Heart left ventricle (tissue), 16 donors: Measurements from ENCODE around the gene RHAG. TPM values are rescaled to one million over a fixed set of nuclear protein-coding genes. Genes with fewer than 3 reads are reported as not detected.

Source experiments
- ATAC-seq, 4 donors: fragments of 200-7000 bp; cut with Tn5 transposase; one replicate each; pipeline ENCODE4 v1.9.1; 2020 to 2022; ENCODE audit warnings: moderate library complexity in 4 of 4, mild to moderate bottlenecking in 3 of 4, moderate number of reproducible peaks in 1 of 4
- DNase-seq, 5 donors: peaks; one replicate each; pipeline ENCODE4 v3.0.0-alpha.2; 2020
- H3K27ac ChIP-seq, 12 donors: fragments of 200-600 bp; sonication (generic) in 4 of 12; one replicate each; pipeline versions ENCODE4 v1.5.0 to v1.8.0; 2016 to 2022; ENCODE audit warnings: mild to moderate bottlenecking in 2 of 12
- H3K27me3 ChIP-seq, 9 donors: fragments of 200-600 bp; sonication (generic) in 2 of 9; one replicate each; pipeline versions ENCODE4 v1.5.1 to v1.8.0; 2016 to 2022; ENCODE audit warnings: mild to moderate bottlenecking in 3 of 9
- H3K36me3 ChIP-seq, 9 donors: fragments of 200-600 bp; sonication (generic) in 2 of 9; one replicate each; pipeline versions ENCODE4 v1.5.0 to v1.8.0; 2018 to 2022; ENCODE audit warnings: mild to moderate bottlenecking in 2 of 9
- H3K4me1 ChIP-seq, 12 donors: fragments of 200-600 bp; sonication (generic) in 4 of 12; one replicate each; pipeline versions ENCODE4 v1.5.0 to v1.8.0; 2016 to 2022; ENCODE audit warnings: mild to moderate bottlenecking in 3 of 12
- H3K4me3 ChIP-seq, 12 donors: fragments of 200-600 bp; sonication (generic) in 4 of 12; one replicate each; pipeline versions ENCODE4 v1.5.0 to v1.8.0; 2017 to 2022; ENCODE audit warnings: mild to moderate bottlenecking in 9 of 12, moderate library complexity in 4 of 12
- H3K9me3 ChIP-seq, 12 donors: fragments of 200-600 bp; sonication (generic) in 4 of 12; one replicate each; pipeline versions ENCODE4 v1.5.0 to v1.8.0; 2016 to 2022; ENCODE audit warnings: mild to moderate bottlenecking in 1 of 12
- POLR2A ChIP-seq, 2 donors: fragments of 450-650 bp; IDR thresholded peaks; one replicate each; pipeline ENCODE4 v1.6.1; 2017; ENCODE audit warnings: antibody characterized with exemption in 2 of 2, mild to moderate bottlenecking in 2 of 2, moderate library complexity in 2 of 2
- WGBS, 4 donors: extraction: QIAGEN DNeasy Blood & Tissue Kit in 2 of 4; methylation state at CpG; one replicate each; pipeline versions ENCODE4 v1.1.5 to v1.1.7; 2013 to 2018; 5-methylcytosine and 5-hydroxymethylcytosine counted together
- intact Hi-C, 10 donors: fragments of 100-400 bp; cut with DNase I; formaldehyde crosslinking; loops; one replicate each; pipeline versions ENCODE4 v1.11.1 to v1.14.2; 2022
- polyA plus RNA-seq, 2 donors: library from polyadenylated mRNA; stranded (reverse); fragments of 200-250 nt; gene quantifications; one replicate each; pipeline ENCODE4 v1.2.3, GENCODE V29; 2013
- total RNA-seq, 9 donors: library from RNA; depleted of rRNA in 2 of 9; stranded (reverse); fragments of >200 nt in 2 of 9; fragmentation: NEBNext Ultra II Directional in 3 of 9; extraction: Animal tissue kit (Norgen Biotek cat#: 25700) in 3 of 9; gene quantifications; one replicate each; pipeline versions ENCODE4 v1.1.0 to v1.2.4, GENCODE V29; 2016 to 2023
- TF ChIP-seq, protein P1 (sequence below), 12 donors: fragments of 200-600 bp; sonication (generic) in 4 of 12; IDR thresholded peaks; one replicate each; pipeline versions ENCODE4 v1.5.0 to v1.8.0; 2018 to 2022; ENCODE audit warnings: antibody characterized with exemption in 12 of 12, mild to moderate bottlenecking in 5 of 12
- donor health status: ischemic (EF 13 %, LVEDD 7.1; RV severe dilation, severe dysfunction).
- donor health status: healthy with polysubstance abuse.
- donor health status: DM: no; HTN: yes; CAD: no.
- donor health status: DM: no; HTN: no; CAD: no.
- donor health status: ischemic (EF 25% LVEDD 6.9; RV normal size, moderate dysfunction).
- donor health status: ischemic (EF 25% LVEDD 5.7; RV mildly dilated, moderate dysfunction).
- donor health status: healthy.
- donor health status: DM: yes; HTN: yes; CAD: no.
- donor health status: ischemic (EF 35%, LVEDD 5.7; RV mildly dilated, moderate dysfunction).
- donor health status: nonischemic (EF 11% LVEDD 7.7; RV severe dilation, severe dysfunction).
- donor health status: DM: yes; HTN: yes; CAD: no.
- donor health status: PGD.
- donor health status: ischemic (EF 29% LVEDD 5.4; RV normal size, mild dysfunction).
- donor health status: nonischemic (EF 23%, LVEDD 6.1; RV moderate dilation, normal function).

The RHAG gene
- total and polyA plus RNA-seq, 11 donors, result 0.16 to 2.6 (median 0.44) TPM; not detected in 4

DNA sequence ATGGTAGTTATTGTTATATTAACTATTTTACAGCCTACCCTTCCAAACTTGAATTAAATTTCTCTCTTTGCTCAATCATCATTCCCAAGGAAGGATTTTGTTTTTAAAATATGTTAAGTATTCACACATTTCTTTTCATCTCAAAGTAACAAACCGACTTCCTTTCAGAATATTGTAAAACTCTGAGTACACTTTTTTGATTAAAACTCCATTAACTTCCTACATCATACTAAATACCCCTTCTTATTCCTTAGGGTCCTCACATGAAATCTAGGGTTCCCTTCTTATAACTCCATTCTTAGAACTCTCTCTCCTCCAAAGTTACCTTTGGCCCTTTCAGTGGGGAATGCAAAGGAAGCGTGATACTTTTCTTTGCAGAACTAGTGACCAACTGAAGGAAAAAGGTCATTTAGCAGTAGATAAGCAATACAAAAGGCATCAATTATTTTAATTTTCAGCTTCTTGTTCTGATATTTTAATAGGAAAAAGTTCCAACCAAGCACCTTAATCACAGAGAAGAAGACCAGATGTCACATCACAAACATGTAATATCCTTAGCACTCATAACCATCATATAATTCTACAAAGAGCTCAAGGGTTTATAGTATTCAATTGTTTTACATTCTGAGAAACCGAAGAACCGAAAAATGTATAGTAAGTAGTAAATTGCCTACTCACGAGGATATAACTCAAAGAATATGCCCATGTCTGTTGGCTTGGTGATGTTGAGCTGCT lies 494 bp downstream of the RHAG start:
- 80 to 86% (median 84%) methylated on average over 5 of the region's 5 CpGs for WGBS, 4 donors
- Histone ChIP-seq H3K36me3 (no peaks in the 10 kb centered on the region), H3K27me3 (no peaks in the 10 kb centered on the region), H3K4me3 (no peak overlapping the region), H3K9me3 (no peaks in the 10 kb centered on the region), H3K27ac (no peak overlapping the region), H3K4me1 (no peaks in the 10 kb centered on the region)
- intact Hi-C loops, result loop anchor here in 1 of 10 donors (10.0 kb wide), 1 partner anchor 209 kb away; no protein-coding TSS in a partner anchor
- no peak for TF ChIP-seq POLR2A (IDR thresholded peaks at IDR 0.05)
- TF ChIP-seq, protein P1, sequence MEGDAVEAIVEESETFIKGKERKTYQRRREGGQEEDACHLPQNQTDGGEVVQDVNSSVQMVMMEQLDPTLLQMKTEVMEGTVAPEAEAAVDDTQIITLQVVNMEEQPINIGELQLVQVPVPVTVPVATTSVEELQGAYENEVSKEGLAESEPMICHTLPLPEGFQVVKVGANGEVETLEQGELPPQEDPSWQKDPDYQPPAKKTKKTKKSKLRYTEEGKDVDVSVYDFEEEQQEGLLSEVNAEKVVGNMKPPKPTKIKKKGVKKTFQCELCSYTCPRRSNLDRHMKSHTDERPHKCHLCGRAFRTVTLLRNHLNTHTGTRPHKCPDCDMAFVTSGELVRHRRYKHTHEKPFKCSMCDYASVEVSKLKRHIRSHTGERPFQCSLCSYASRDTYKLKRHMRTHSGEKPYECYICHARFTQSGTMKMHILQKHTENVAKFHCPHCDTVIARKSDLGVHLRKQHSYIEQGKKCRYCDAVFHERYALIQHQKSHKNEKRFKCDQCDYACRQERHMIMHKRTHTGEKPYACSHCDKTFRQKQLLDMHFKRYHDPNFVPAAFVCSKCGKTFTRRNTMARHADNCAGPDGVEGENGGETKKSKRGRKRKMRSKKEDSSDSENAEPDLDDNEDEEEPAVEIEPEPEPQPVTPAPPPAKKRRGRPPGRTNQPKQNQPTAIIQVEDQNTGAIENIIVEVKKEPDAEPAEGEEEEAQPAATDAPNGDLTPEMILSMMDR (IDR thresholded peaks at IDR 0.05), result no peak
- no peak for ATAC-seq
- DNase-seq, result no peak

DNA sequence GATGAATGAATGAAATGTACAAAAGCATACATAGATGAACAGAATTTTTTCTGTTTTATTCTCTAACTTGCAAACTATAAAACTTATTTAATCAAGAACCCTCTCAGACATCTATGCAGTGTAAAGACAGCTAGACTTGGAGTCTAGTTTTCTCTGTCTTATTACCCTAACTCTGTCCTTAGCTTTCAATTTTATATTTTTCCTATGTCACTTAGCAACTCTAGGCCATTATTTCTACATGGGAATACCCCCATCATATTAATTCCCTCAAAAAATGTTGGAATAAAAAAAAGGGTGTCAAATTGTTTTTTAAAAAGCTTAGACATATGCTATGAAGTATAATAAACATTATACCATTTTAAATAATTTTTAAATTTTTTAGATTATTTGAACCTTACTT lies 1.2 kb downstream of the RHAG start:
- Histone ChIP-seq H3K9me3 (no peaks in the 10 kb centered on the region), H3K27ac (no peak overlapping the region), H3K4me1 (no peaks in the 10 kb centered on the region), H3K36me3 (no peaks in the 10 kb centered on the region), H3K4me3 (no peak overlapping the region), H3K27me3 (no peaks in the 10 kb centered on the region)
- no peak for TF ChIP-seq POLR2A (IDR thresholded peaks at IDR 0.05)
- TF ChIP-seq, protein P1 (IDR thresholded peaks at IDR 0.05), result no peak
- intact Hi-C loops, result loop anchor here in 1 of 10 donors (10.0 kb wide), 1 partner anchor 209 kb away; no protein-coding TSS in a partner anchor
- no peak for ATAC-seq
- DNase-seq, result no peak

DNA sequence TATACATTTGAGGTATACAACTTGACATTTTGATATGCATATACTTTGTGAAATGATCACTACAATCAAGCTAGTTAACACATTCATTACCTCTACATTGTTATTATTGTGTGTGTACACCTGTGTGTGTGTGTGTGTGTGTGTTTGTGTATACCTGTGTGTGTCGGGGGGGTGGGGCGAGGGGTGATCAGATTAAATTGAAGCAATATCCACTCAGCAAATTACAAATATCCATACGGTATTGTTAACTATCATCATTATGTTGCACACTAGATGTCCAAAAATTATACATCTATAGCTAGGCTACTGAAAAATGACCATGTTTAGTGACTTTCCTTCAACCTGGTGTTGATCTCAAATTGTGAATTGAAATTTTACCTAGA lies 1.8 kb downstream of the RHAG start:
- Histone ChIP-seq H3K4me1 (no peaks in the 10 kb centered on the region), H3K9me3 (no peaks in the 10 kb centered on the region), H3K36me3 (no peaks in the 10 kb centered on the region), H3K27ac (no peak overlapping the region), H3K27me3 (no peaks in the 10 kb centered on the region), H3K4me3 (no peak overlapping the region)
- DNase-seq (no peak), ATAC-seq (no peak)
- intact Hi-C loops, result loop anchor here in 1 of 10 donors (10.0 kb wide), 1 partner anchor 210 kb away; no protein-coding TSS in a partner anchor
- 63 to 88% (median 78%) methylated on average over 3 of the region's 3 CpGs for WGBS, 4 donors
- no peak for TF ChIP-seq POLR2A (IDR thresholded peaks at IDR 0.05)
- TF ChIP-seq, protein P1 (IDR thresholded peaks at IDR 0.05), result no peak

DNA sequence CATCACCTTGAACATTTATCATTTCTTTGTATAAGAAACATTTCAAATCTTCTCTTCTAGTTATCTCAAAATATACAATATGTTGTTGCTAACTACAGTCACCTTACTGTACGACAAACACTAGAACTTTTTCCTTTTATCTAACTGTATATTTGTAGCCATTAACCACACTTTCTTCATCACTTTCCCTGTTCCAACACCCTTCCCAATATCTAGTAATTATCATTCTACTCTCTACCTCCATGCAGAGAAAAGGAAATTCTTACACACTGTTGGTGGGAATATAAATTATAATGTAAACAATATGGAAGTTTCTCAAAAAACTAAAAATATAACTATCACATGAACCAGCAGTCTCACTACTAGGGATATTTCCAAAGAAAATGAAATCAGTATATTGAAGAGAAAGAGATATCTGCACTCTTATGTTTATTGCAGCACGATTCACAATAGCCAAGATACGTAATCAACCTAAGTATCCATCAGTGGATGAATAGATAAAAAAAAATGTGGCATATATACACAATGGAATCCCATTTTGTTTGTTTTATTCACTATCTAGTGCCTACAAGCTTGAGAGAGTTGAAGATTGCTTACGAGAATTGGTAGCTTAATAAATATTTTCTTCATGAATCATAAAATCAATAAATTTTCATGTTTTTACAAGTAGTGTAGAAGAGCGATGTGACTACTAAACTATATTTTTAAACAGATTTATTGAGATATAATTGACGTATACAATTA lies 2.4 kb downstream of the RHAG start:
- H3K4me3 ChIP-seq, result no peak overlapping the region
- no peaks in the 10 kb centered on the region for H3K27me3 ChIP-seq
- ATAC-seq (no peak), DNase-seq (no peak)
- H3K4me1 ChIP-seq, result no peaks in the 10 kb centered on the region
- no peaks in the 10 kb centered on the region for H3K36me3 ChIP-seq
- no peak for TF ChIP-seq POLR2A (IDR thresholded peaks at IDR 0.05)
- TF ChIP-seq, protein P1 (IDR thresholded peaks at IDR 0.05), result no peak
- H3K27ac ChIP-seq, result no peak overlapping the region
- no peaks in the 10 kb centered on the region for H3K9me3 ChIP-seq
- WGBS, 4 donors, result 84 to 89% (median 87%) methylated on average over 6 of the region's 6 CpGs
- intact Hi-C loops, result loop anchor here in 1 of 10 donors (10.0 kb wide), 1 partner anchor 211 kb away; no protein-coding TSS in a partner anchor
